T-helper 1 cell treated with Interleukin-12 subunit alpha and Interleukin-12 subunit beta and Interleukin-4 antibody, amounts not matched to agents 30 ng/mL and 1 ng/mL, for 36 hours (primary cell): Measurements from ENCODE around the gene CHMP6. TPM values are rescaled to one million over a fixed set of nuclear protein-coding genes. Genes with fewer than 3 reads are reported as not detected.

Source experiments
- intact Hi-C: fragments of 100-400 bp; cut with micrococcal nuclease; formaldehyde crosslinking; loops from one replicate; pipeline ENCODE4 v1.15.1; 2024
- total RNA-seq: library from RNA; stranded (reverse); gene quantifications from 2 replicates; pipeline ENCODE4 v1.2.3, GENCODE V29; 2022

Gene CHMP6
- total RNA-seq, 1 donor from 2014 or later, result 43.0 TPM

- intact Hi-C loops, result loop anchor here (1.0 kb wide), 1 partner anchor 544 kb away; no protein-coding TSS in a partner anchor
These were observed 20.6 kb upstream of the CHMP6 start for GRCh38 chr17:80970762-80971703.

DNA sequence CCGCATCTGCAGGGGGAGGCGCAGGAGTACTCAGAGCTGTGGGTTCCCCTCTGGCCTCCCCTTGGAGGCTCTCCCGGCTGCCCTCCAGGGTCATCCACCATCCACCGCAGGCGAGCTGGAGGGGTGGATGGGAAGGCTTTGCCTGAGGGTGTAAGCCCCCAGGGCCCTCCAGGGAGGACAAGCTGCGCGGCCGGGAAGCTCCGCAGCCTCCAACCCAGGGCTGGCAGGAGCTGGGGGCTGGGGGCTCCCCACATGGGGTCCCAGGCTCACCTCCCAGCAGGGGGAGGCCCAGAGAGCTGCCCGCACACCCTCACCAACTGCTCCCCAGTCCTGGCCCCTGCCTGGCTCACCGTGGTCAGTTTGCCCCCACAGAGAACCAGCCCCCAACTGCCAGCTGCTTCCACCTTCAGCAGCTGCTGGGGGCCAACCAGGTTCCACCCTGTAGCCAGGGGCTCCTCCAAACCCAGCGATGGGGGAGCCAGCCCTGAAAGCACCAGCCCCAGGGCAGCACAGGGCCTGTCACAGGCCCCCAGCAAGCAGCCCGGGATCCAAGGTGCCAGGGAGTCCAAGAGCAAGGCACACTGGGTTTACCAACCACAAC is 19.8 kb upstream of the CHMP6 start:
- intact Hi-C loops, result no loop called here

DNA sequence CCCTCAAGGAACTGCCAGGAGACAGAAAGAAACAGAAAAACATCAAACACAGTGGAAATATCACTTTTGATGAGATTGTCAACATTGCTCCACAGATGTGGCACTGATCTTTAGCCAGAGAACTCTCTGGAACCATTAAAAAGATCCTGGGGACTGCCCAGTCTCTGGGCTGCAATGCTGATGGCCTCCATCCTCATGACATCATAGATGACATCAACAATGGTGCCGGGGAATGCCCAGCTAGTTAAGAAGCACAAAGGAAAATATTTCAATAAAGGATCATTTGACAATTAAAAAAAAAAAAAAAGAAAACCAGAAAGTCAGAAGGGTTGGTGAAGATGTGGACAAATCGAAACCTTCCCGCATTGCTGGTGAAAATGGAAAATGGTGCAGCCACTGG is 14.9 kb upstream of the CHMP6 start:
- intact Hi-C loops, result no loop called here

GRCh38 chr17:80977172-80977571 is 14.5 kb upstream of the CHMP6 start:
- intact Hi-C loops, result no loop called here

GRCh38 chr17:80978499-80979497 is 12.8 kb upstream of the CHMP6 start:
- intact Hi-C loops, result no loop called here

DNA sequence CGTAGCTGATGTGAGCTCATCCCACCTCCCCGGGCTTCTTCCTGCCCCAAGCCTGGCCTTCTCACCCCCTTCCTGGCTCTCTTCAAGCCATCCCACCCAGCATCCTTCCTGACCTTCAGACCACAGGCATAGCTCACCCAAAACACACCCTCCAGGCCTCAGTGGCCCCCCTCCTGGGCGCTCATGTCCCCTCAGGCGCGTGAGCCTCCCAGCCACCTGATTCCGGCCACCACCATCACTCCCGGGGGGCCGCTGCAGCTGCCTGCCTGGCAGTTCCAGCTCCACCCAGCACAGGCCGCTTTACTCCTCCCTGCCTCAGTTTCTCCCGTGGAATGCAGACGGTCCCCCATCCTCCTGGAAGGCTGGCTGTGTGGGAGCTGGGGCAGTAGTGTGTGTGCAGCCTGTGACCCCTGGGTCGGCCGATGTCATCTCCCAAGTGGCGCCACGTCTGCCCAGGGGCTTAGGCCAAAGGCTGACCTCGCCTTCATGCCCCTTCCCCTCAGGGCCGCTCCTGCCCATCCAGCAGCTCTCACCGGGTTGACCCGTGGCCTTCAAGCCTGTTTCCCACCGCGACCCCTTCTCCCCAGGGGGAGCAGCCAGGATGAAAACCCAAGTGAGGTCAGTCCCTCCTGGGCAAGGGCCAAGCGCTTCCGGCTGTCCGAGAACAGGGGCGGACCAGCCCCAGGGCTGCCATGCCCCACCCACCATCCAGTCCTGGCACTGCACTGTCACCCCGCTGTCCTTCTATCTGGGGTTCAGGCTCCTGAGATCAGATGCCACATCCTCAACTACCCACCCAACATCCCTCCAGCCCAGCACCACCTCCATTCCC is 11.9 kb upstream of the CHMP6 start:
- intact Hi-C loops, result loop anchor here (2.0 kb wide), 1 partner anchor 109 kb away; no protein-coding TSS in a partner anchor

- intact Hi-C loops, result loop anchor here (1.0 to 2.0 kb wide), 2 partner anchors 110 to 553 kb away; no protein-coding TSS in a partner anchor
These were observed 11.1 kb upstream of the CHMP6 start for GRCh38 chr17:80980397-80981061.

DNA sequence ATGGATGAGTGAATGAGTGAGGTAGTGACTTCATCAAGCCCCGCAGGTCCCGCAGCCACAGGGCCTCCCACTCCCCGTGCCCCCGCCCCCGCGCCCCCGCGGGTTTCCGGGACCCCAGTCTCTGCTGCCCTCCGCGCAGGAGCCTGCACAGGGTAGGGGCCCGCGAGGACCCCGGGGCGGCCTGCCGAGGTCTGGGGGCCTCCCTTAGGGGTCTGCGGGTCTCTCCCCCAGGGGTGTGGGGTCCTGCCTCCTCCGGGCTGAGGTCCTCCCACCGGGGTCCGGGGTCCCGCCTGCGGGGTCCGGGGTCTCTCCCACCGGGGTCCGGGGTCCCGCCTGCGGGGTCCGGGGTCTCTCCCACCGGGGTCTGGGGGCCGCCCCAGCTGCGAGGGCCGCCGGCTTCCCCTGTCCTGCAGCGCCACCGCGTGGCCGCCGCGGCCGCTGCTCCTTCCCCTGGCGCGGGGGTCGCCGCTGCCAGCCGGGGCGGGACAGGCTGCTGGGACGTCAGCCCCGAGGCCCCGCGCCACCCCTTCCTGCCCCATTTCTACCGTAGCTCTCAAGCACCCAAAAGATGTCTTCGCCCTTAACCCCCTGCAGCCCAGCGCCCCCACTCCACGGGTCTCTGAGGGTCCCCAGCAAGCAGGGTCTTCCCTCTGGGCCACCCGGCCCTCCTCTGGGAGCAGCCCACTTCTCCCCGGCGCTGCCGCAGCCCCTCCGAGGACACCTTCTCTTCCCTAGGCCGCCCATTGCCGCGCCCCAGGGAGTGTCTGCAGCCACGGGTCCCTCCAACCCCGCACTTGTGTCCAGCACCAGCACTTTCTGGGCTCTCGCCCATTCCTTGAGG is 10.4 kb upstream of the CHMP6 start:
- intact Hi-C loops, result loop anchor here (1.0 to 2.0 kb wide), 2 partner anchors 110 to 554 kb away; no protein-coding TSS in a partner anchor

GRCh38 chr17:80981929-80982425 is 9.7 kb upstream of the CHMP6 start:
- intact Hi-C loops, result loop anchor here (1.0 to 2.0 kb wide), 2 partner anchors 111 to 555 kb away; no protein-coding TSS in a partner anchor

- intact Hi-C loops, result no loop called here
These were observed 9.1 kb upstream of the CHMP6 start for GRCh38 chr17:80982426-80982974.

GRCh38 chr17:80983545-80983944 is 8.1 kb upstream of the CHMP6 start:
- intact Hi-C loops, result no loop called here

- intact Hi-C loops, result no loop called here
These were observed 6.9 kb upstream of the CHMP6 start for GRCh38 chr17:80984749-80985148.

DNA sequence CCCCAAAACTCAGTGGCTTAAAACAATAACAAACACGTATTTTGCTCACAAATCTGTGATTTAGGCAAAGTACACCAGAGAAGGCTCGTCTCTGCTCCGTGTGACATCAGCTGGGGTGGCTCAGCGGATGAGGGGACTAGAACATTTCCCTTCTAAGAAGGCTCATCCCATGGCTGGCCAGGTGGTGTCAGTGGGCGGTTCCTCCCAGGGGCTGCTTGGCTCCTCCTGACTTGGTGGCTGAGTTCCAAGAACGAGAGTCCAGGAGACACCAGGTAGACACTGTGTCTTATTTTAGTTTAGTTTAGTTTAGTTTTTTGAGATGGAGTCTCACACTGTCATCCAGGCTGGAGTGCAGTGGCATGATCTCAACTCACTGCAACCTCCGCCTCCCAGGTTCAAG is 5.6 kb upstream of the CHMP6 start:
- intact Hi-C loops, result no loop called here

DNA sequence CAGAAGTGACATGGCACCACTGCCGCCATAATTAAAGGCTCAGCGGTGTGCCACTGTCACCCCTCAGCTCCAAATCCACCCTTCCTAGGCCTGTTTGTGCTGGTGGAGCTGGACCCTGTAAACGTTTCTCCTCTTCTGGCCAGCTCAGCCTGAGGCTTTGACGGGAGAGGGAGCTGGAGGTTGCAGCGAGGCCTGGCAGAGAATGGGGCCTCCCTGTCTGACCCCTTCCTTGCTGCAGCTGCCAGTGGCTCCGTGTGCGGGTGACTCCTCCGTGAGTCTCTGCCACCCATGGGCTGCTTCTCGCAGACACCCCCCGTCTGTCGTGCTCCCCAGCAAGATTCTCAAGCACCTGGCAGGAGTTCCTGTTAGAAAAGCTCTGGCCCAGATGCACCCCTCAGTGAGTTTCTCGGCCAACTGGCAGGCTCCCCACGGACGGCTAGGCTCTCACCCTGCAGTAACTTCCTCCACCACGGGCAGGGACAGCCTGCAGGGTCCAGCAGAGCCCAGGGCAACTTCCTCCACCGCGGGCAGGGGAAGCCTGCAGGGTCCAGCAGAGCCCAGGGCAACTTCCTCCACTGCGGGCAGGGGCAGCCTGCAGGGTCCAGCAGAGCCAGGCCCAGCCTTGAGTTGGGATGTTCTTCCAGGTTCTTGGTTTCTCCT is 4.7 kb upstream of the CHMP6 start:
- intact Hi-C loops, result no loop called here

DNA sequence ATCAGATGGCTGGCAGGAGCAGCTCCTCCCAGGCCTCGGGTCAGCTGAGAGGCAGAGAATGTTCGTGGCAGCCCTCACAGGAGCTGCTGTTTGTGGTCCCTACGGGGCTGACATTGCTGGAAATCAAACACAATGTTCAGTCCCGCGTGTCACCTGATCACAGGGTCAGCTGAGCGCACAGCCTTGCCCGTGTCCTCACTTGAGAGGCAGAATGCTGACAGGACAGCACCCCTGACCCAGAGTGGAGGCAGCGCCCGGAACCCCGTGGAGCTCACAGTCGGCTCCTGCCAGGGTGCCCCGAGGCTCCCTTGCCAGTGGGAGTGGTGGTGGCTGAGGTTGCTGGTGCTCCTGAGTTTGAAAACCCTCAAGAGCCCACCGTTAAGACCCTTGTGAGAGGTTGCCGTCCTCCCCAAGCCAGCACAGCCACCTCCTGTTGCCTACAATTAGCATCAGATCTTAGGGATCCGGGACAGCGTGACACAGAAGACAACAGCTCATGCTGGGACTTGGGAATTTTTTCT is 3.6 kb upstream of the CHMP6 start:
- intact Hi-C loops, result no loop called here

DNA sequence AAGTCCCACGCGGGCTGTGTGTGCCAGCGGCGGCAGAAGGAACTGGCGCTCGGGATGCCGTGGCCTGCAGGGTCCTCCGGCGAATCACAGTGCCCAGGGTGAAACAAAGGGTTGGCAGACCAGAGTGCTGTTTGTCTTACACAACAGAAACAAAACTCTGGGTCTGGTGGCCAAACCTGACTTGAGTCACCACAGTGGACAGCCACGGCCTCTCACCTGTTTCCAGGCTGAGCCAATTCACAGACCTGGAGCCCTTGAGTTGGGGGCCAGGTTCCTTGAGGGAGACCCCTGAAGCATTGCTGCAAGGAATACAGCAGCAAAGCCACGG is 2.1 kb upstream of the CHMP6 start:
- intact Hi-C loops, result loop anchor here (1.0 kb wide), 1 partner anchor 112 kb away; no protein-coding TSS in a partner anchor

GRCh38 chr17:80990921-80991644 is 558 bp upstream of the CHMP6 start:
- intact Hi-C loops, result no loop called here
